IMR-90 (cell line): Measurements from ENCODE around the gene SLC6A12. TPM values are rescaled to one million over a fixed set of nuclear protein-coding genes. Genes with fewer than 3 reads are reported as not detected.

Experiments used
- ATAC-seq: fragments of 200-7000 bp; cut with Tn5 transposase; 2 replicates; pipeline ENCODE4 v1.9.1; 2020; ENCODE audit warnings: low read depth, mild to moderate bottlenecking, moderate library complexity
- BruUV-seq: library from RNA; stranded (reverse); fragments of 400-500 nt; replicated peaks from 2 replicates; lab custom pipeline; 2021; lab: Mats Ljungman, UMichigan
- CTCF ChIA-PET: fragments of 300-600 bp; formaldehyde crosslinking; extraction: SDS; loops from one replicate; lab custom pipeline; 2021; ENCODE audit warnings: antibody characterized with exemption; lab: Yijun Ruan, JAX
- POLR2A ChIA-PET: fragments of 300-600 bp; sonication (Branson Sonifier 250); formaldehyde crosslinking; loops from one replicate; lab custom pipeline; 2022; ENCODE audit warnings: antibody characterized with exemption; ENCODE audit not compliant: unreplicated experiment; lab: Charles Lee
- DNase-seq: peaks from one replicate; pipeline ENCODE4 v3.0.0; 2013
- H2AFZ ChIP-seq: replicated peaks from 2 replicates; pipeline ENCODE3; 2013; ENCODE audit warnings: low read length, mild to moderate bottlenecking; ENCODE audit not compliant: poor library complexity
- H2AK5ac ChIP-seq: 2 replicates; pipeline ENCODE4 v1.6.1; 2013; ENCODE audit warnings: low read depth, low read length, inconsistent platforms
- H2AK9ac ChIP-seq: replicated peaks from 2 replicates; pipeline ENCODE3; 2013; ENCODE audit warnings: mild to moderate bottlenecking, low read depth, low read length, moderate library complexity; ENCODE audit not compliant: poor library complexity
- H2BK120ac ChIP-seq: 2 replicates; pipeline ENCODE4 v1.6.1; 2013; ENCODE audit warnings: low read depth, low read length, inconsistent platforms
- H2BK15ac ChIP-seq: 3 replicates; pipeline ENCODE4 v1.6.1; 2013; ENCODE audit warnings: low read depth, low read length, inconsistent platforms
- H2BK20ac ChIP-seq: 2 replicates; pipeline ENCODE4 v1.6.1; 2013; ENCODE audit warnings: low read depth, mild to moderate bottlenecking, inconsistent platforms, low read length, moderate library complexity
- H2BK5ac ChIP-seq: 2 replicates; pipeline ENCODE4 v1.6.1; 2013; ENCODE audit warnings: mild to moderate bottlenecking, low read depth, low read length, inconsistent platforms; ENCODE audit not compliant: poor library complexity, severe bottlenecking
- H3K14ac ChIP-seq: replicated peaks from 2 replicates; pipeline ENCODE4 v1.6.1; 2013; ENCODE audit warnings: low read depth, low read length, inconsistent platforms
- H3K18ac ChIP-seq: 2 replicates; pipeline ENCODE4 v1.6.1; 2013; ENCODE audit warnings: low read depth, low read length, control low read depth
- H3K23ac ChIP-seq: 2 replicates; pipeline ENCODE4 v1.6.1; 2013; ENCODE audit warnings: low read depth, low read length, inconsistent platforms
- H3K27ac ChIP-seq: 2 replicates; pipeline ENCODE4 v1.5.1; 2013; ENCODE audit warnings: mild to moderate bottlenecking, control low read depth, low read length; ENCODE audit not compliant: insufficient read depth
- H3K27me3 ChIP-seq: 2 replicates; pipeline ENCODE4 v1.6.1; 2013; ENCODE audit warnings: low read length; ENCODE audit not compliant: control insufficient read depth, insufficient read depth
- H3K36me3 ChIP-seq: 2 replicates; pipeline ENCODE4 v1.6.1; 2013; ENCODE audit warnings: low read length, mixed read lengths; ENCODE audit not compliant: control insufficient read depth, insufficient read depth
- H3K4ac ChIP-seq: 2 replicates; pipeline ENCODE4 v1.6.1; 2013; ENCODE audit warnings: low read depth, low read length, inconsistent platforms
- H3K4me1 ChIP-seq: 2 replicates; pipeline ENCODE4 v1.6.1; 2013; ENCODE audit warnings: low read length, mixed read lengths; ENCODE audit not compliant: control insufficient read depth, insufficient read depth
- H3K4me2 ChIP-seq: 2 replicates; pipeline ENCODE4 v1.6.1; 2013; ENCODE audit warnings: low read depth, mild to moderate bottlenecking, control low read depth, low read length, moderate library complexity
- H3K4me3 ChIP-seq: 2 replicates; pipeline ENCODE4 v1.5.1; 2013; ENCODE audit warnings: low read depth, mild to moderate bottlenecking, control low read depth, low read length, moderate library complexity; ENCODE audit not compliant: insufficient read depth
- H3K56ac ChIP-seq: 2 replicates; pipeline ENCODE4 v1.6.1; 2013; ENCODE audit warnings: low read length, inconsistent platforms; ENCODE audit not compliant: insufficient read depth; ENCODE audit errors: extremely low read depth
- H3K79me1 ChIP-seq, 2 experiments: 2 replicates each; pipeline ENCODE4 v1.6.1; 2013; ENCODE audit warnings: low read length in 2 of 2, inconsistent platforms in 1 of 2, low read depth in 1 of 2
- H3K9ac ChIP-seq: 2 replicates; pipeline ENCODE4 v1.6.1; 2013; ENCODE audit warnings: low read depth, low read length, control low read depth
- H3K9me1 ChIP-seq: 2 replicates; pipeline ENCODE4 v1.6.1; 2013; ENCODE audit warnings: low read length, inconsistent platforms; ENCODE audit not compliant: insufficient read depth
- H3K9me3 ChIP-seq: 2 replicates; pipeline ENCODE4 v1.6.1; 2013; ENCODE audit warnings: low read length; ENCODE audit not compliant: control insufficient read depth, insufficient read depth
- H4K20me1 ChIP-seq: 2 replicates; pipeline ENCODE4 v1.6.1; 2013; ENCODE audit warnings: low read length, inconsistent platforms; ENCODE audit not compliant: insufficient read depth
- H4K5ac ChIP-seq: 2 replicates; pipeline ENCODE4 v1.6.1; 2013; ENCODE audit warnings: mild to moderate bottlenecking, low read depth, low read length, control low read depth
- H4K8ac ChIP-seq, 2 experiments: 2 replicates each; pipeline ENCODE4 v1.6.1; 2013; ENCODE audit warnings: low read depth in 2 of 2, low read length in 2 of 2, control low read depth in 1 of 2, inconsistent platforms in 1 of 2
- H4K91ac ChIP-seq: 2 replicates; pipeline ENCODE4 v1.6.1; 2013; ENCODE audit warnings: low read depth, low read length, inconsistent platforms; ENCODE audit not compliant: insufficient read depth
- BHLHE40 ChIP-seq: fragments of 150-350 bp; IDR thresholded peaks from 2 replicates; pipeline ENCODE4 v1.6.1; 2016; ENCODE audit warnings: mild to moderate bottlenecking, low read depth, low read length
- CEBPB ChIP-seq: IDR thresholded peaks from 2 replicates; pipeline ENCODE4 v1.6.1; 2012; ENCODE audit warnings: low read depth, low read length, improper control_type of control experiment
- CHD1 ChIP-seq: IDR thresholded peaks from 2 replicates; pipeline ENCODE4 v1.6.1; 2012; ENCODE audit warnings: low read depth, low read length, improper control_type of control experiment
- FOS ChIP-seq: fragments of 150-350 bp; IDR thresholded peaks from 2 replicates; pipeline ENCODE4 v1.6.1; 2016; ENCODE audit warnings: low read depth, low read length
- MAFK ChIP-seq: IDR thresholded peaks from 2 replicates; pipeline ENCODE4 v1.6.1; 2012; ENCODE audit warnings: low read depth, low read length, improper control_type of control experiment
- MAZ ChIP-seq: IDR thresholded peaks from 2 replicates; pipeline ENCODE4 v1.6.1; 2012; ENCODE audit warnings: low read depth, mild to moderate bottlenecking, low read length, improper control_type of control experiment, moderate library complexity, borderline replicate concordance
- MXI1 ChIP-seq: IDR thresholded peaks from 2 replicates; pipeline ENCODE4 v1.6.1; 2012; ENCODE audit warnings: low read depth, mild to moderate bottlenecking, low read length, moderate library complexity, borderline replicate concordance
- NFE2L2 ChIP-seq: fragments of 150-350 bp; IDR thresholded peaks from 2 replicates; pipeline ENCODE4 v1.6.1; 2016; ENCODE audit warnings: low read depth, mild to moderate bottlenecking, low read length
- POLR2A ChIP-seq: IDR thresholded peaks from 2 replicates; pipeline ENCODE4 v1.6.1; 2012; ENCODE audit warnings: mild to moderate bottlenecking, low read depth, low read length
- RAD21 ChIP-seq: IDR thresholded peaks from 2 replicates; pipeline ENCODE4 v1.6.1; 2012; ENCODE audit warnings: low read length, improper control_type of control experiment
- RCOR1 ChIP-seq: IDR thresholded peaks from 2 replicates; pipeline ENCODE4 v1.6.1; 2012; ENCODE audit warnings: mild to moderate bottlenecking, low read length, improper control_type of control experiment; ENCODE audit not compliant: insufficient replicate concordance
- RFX5 ChIP-seq: IDR thresholded peaks from 2 replicates; pipeline ENCODE4 v1.8.0; 2012; ENCODE audit warnings: low read depth, mild to moderate bottlenecking, low read length, moderate library complexity
- SMC3 ChIP-seq: fragments of 150-350 bp; IDR thresholded peaks from 2 replicates; pipeline ENCODE4 v1.6.1; 2016; ENCODE audit warnings: low read depth, mild to moderate bottlenecking, antibody characterized with exemption, low read length, moderate library complexity
- WGBS, 2 experiments: methylation state at CpG; one replicate each; pipeline versions ENCODE4 v1.1.5 to v1.1.7; 2013; ENCODE audit warnings: missing lambda C conversion rate in 2 of 2; ENCODE audit not compliant: insufficient read length in 1 of 2; ENCODE audit errors: extremely low coverage in 2 of 2; 5-methylcytosine and 5-hydroxymethylcytosine counted together
- dilution Hi-C: fragments of 300-500 bp; cut with HindIII; formaldehyde crosslinking; loops from one replicate; pipeline ENCODE4 v1.14.3; 2018; ENCODE audit warnings: low sequenced_read_pairs; ENCODE audit not compliant: unreplicated experiment
- in situ Hi-C: fragments of 300-500 bp; cut with MboI; formaldehyde crosslinking; loops from 3 replicates; pipeline ENCODE4 v1.14.3; 2019; ENCODE audit warnings: low sequenced_read_pairs, inconsistent platforms, mixed read lengths
- intact Hi-C: fragments of 100-400 bp; cut with micrococcal nuclease; formaldehyde crosslinking; loops from 2 replicates; pipeline ENCODE4 v1.10.0; 2022
- polyA plus RNA-seq, 3 experiments: library from polyadenylated mRNA; depleted of rRNA; stranded (reverse); fragments of >200 nt; gene quantifications; 2 replicates each; pipeline ENCODE4 v1.2.3, GENCODE V29; 2012; ENCODE audit warnings: low replicate concordance in 1 of 3
- total RNA-seq: library from RNA; depleted of rRNA; stranded (reverse); fragments of >200 nt; gene quantifications from 2 replicates; pipeline ENCODE4 v1.2.3, GENCODE V29; 2012
- TF ChIP-seq, protein P1 (sequence below): conservative IDR thresholded peaks from 2 replicates; pipeline ENCODE4 v1.5.1; 2012; ENCODE audit warnings: mild to moderate bottlenecking, low read depth, low read length, improper control_type of control experiment
- TF ChIP-seq, protein P2 (sequence below): fragments of 150-350 bp; IDR thresholded peaks from 2 replicates; pipeline ENCODE4 v1.6.1; 2016; ENCODE audit warnings: low read depth, mild to moderate bottlenecking, low read length, moderate library complexity, borderline replicate concordance
- TF ChIP-seq, protein P3 (sequence below): fragments of 150-350 bp; IDR thresholded peaks from 2 replicates; pipeline ENCODE4 v1.6.1; 2017; ENCODE audit warnings: mild to moderate bottlenecking, antibody characterized with exemption, low read length, low read depth

SLC6A12 gene
- total and polyA plus RNA-seq, 2 of the 4 experiments (the other 2 are of a cell fraction) = not detected

DNA sequence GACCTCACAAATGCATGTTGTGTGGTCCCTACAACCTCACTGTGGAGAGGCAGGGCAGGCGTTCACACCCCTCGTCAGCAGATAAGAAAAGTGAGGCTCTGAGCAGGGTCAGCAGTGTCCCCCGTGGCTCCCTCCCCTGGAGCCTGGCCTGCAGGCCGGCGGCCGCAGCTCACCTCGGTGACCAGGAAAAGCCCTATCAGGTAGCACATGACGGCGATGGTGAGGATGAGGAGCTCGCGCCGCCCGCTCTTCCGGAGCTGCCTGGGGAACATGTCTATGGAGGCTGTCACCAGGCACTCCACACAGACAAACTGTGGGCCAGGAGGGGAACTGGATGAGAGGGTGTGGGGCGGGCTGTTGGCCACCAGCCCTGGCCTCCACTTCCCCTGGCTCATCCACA, 18.0 kb downstream of the SLC6A12 start:
- Histone ChIP-seq H3K36me3 (no peaks in the 10 kb centered on the region), H2BK15ac (no peak overlapping the region), H3K18ac (no peak overlapping the region), H2BK20ac (no peak overlapping the region), H2AFZ (no peak overlapping the region), H3K9me1 (peaks cover 1% of the 10 kb centered on the region; the same call in 1 of the 2 replicates), H2BK120ac (no peak overlapping the region), H2AK5ac (no peak overlapping the region), H3K27ac (no peak overlapping the region), H2AK9ac (no peak overlapping the region), H3K23ac (no peak overlapping the region), H3K4me3 (no peak overlapping the region), H4K20me1 (no peaks in the 10 kb centered on the region), H3K4me1 (no peaks in the 10 kb centered on the region), H4K8ac (no peak overlapping the region), H4K91ac (no peak overlapping the region), H4K5ac (no peak overlapping the region), H3K4ac (no peak overlapping the region), H3K27me3 (peaks cover 56% of the 10 kb centered on the region), H3K56ac (no peak overlapping the region), H3K79me1 (no peaks in the 10 kb centered on the region), H3K4me2 (no peak overlapping the region), H2BK5ac (no peak overlapping the region), H3K14ac (no peak overlapping the region), H3K9ac (no peak overlapping the region), H3K9me3 (peaks cover 2% of the 10 kb centered on the region; the same call in 1 of the 2 replicates)
- dilution Hi-C loops = no loop called here
- ChIA-PET POLR2A (no interaction called here), CTCF (no interaction called here)
- ATAC-seq = no peak
- intact Hi-C loops = no loop called here
- BruUV-seq = no TSS peak
- in situ Hi-C loops = no loop called here
- DNase-seq = no peak
- TF ChIP-seq, protein P1, sequence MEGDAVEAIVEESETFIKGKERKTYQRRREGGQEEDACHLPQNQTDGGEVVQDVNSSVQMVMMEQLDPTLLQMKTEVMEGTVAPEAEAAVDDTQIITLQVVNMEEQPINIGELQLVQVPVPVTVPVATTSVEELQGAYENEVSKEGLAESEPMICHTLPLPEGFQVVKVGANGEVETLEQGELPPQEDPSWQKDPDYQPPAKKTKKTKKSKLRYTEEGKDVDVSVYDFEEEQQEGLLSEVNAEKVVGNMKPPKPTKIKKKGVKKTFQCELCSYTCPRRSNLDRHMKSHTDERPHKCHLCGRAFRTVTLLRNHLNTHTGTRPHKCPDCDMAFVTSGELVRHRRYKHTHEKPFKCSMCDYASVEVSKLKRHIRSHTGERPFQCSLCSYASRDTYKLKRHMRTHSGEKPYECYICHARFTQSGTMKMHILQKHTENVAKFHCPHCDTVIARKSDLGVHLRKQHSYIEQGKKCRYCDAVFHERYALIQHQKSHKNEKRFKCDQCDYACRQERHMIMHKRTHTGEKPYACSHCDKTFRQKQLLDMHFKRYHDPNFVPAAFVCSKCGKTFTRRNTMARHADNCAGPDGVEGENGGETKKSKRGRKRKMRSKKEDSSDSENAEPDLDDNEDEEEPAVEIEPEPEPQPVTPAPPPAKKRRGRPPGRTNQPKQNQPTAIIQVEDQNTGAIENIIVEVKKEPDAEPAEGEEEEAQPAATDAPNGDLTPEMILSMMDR = no peak
- TF ChIP-seq RAD21 = no peak
- TF ChIP-seq NFE2L2 = no peak
- TF ChIP-seq RCOR1 = no peak
- TF ChIP-seq CHD1 = no peak
- no peak for TF ChIP-seq POLR2A
- TF ChIP-seq, protein P2, sequence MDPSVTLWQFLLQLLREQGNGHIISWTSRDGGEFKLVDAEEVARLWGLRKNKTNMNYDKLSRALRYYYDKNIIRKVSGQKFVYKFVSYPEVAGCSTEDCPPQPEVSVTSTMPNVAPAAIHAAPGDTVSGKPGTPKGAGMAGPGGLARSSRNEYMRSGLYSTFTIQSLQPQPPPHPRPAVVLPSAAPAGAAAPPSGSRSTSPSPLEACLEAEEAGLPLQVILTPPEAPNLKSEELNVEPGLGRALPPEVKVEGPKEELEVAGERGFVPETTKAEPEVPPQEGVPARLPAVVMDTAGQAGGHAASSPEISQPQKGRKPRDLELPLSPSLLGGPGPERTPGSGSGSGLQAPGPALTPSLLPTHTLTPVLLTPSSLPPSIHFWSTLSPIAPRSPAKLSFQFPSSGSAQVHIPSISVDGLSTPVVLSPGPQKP = no peak
- TF ChIP-seq RFX5 = no peak
- no peak for TF ChIP-seq MAZ
- TF ChIP-seq, protein P3, sequence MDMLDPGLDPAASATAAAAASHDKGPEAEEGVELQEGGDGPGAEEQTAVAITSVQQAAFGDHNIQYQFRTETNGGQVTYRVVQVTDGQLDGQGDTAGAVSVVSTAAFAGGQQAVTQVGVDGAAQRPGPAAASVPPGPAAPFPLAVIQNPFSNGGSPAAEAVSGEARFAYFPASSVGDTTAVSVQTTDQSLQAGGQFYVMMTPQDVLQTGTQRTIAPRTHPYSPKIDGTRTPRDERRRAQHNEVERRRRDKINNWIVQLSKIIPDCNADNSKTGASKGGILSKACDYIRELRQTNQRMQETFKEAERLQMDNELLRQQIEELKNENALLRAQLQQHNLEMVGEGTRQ = no peak
- no peak for TF ChIP-seq BHLHE40
- no peak for TF ChIP-seq CEBPB
- TF ChIP-seq FOS = no peak
- TF ChIP-seq SMC3 = no peak
- TF ChIP-seq MAFK = no peak
- no peak for TF ChIP-seq MXI1
- no CpG with 5 or more reads among the region's 15 CpGs for WGBS, 2 experiments
